ENCODE measurements around the gene FAM174B. TPM values are rescaled to one million over a fixed set of nuclear protein-coding genes. Genes with fewer than 3 reads are reported as not detected.
"Not testable (repeated sequence)": the region's sequence is repeated elsewhere in the genome, so short reads cannot be mapped to it uniquely, and the experiment has no call there.

The FAM174B gene
- total and polyA plus RNA-seq, 5 donors from 2014 or later: 4.1 to 15.1 (median 11.3) TPM

DNA sequence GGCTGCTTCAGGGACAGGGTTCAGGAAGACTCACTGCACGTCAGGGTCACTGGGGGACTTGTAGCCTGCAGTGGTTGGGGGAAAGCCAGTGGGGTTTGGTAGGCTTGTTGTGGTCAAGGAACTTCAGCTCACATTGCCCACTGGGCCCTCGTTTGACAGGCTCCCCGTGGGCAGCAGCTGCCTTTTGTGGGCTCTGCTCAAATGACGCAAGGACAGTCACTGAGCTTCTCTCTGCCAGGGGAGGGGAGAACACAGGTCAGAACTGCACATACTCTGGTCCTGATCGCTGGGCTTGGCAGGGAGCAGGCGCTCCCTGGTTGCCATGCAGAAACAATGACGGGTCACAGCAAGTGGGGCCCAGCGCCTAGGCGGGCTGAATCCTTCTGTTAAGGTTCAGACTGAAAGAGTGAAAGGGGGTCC, 45.5 kb downstream of the FAM174B start:
- Histone ChIP-seq H3K9me3 (ENCODE audit: control insufficient read depth in 2 of 2, low read length in 2 of 2) (no peaks in the 10 kb centered on the region), H3K36me3 (ENCODE audit: control insufficient read depth, insufficient read depth, low read length) (no peaks in the 10 kb centered on the region), H3K27ac (ENCODE audit: insufficient read depth, low read length, poor library complexity, severe bottlenecking) (no peak overlapping the region), H3K4me3 (ENCODE audit: low read depth, low read length) (no peak overlapping the region), H3K4me1 (ENCODE audit: control insufficient read depth, insufficient read depth, low read length, poor library complexity, severe bottlenecking) (no peaks in the 10 kb centered on the region), H3K27me3 (ENCODE audit: control insufficient read depth, insufficient read depth, low read length) (no peaks in the 10 kb centered on the region)
- Mint-ChIP-seq H3K36me3 (no peaks in the 10 kb centered on the region), H3K9me3 (peaks cover 0 to 2% (median 0%) of the 10 kb centered on the region in 7 donors), H3K4me3 (no peak overlapping the region), H3K27ac (no peak overlapping the region), H3K4me1 (no peaks in the 10 kb centered on the region), H3K27me3 (peaks cover 10% of the 10 kb centered on the region)
- DNase-seq: no peak
- ATAC-seq (ENCODE audit: low read depth in 2 of 2): no peak

GRCh38 chr15:92608866-92609700, 46.5 kb downstream of the FAM174B start:
- H3K4me3 Mint-ChIP-seq: no peak overlapping the region
- H3K9me3 Mint-ChIP-seq: peaks cover 0 to 2% (median 0%) of the 10 kb centered on the region in 7 donors
- no peaks in the 10 kb centered on the region for H3K9me3 ChIP-seq (ENCODE audit: control insufficient read depth in 2 of 2, low read length in 2 of 2)
- H3K4me1 Mint-ChIP-seq: no peaks in the 10 kb centered on the region
- ATAC-seq (ENCODE audit: low read depth in 2 of 2) (no peak), DNase-seq (no peak)
- H3K4me3 ChIP-seq (ENCODE audit: low read depth, low read length): no peak overlapping the region
- no peaks in the 10 kb centered on the region for H3K4me1 ChIP-seq (ENCODE audit: control insufficient read depth, insufficient read depth, low read length, poor library complexity, severe bottlenecking)
- no peaks in the 10 kb centered on the region for H3K36me3 Mint-ChIP-seq
- no peak overlapping the region for H3K27ac ChIP-seq (ENCODE audit: insufficient read depth, low read length, poor library complexity, severe bottlenecking)
- no peaks in the 10 kb centered on the region for H3K36me3 ChIP-seq (ENCODE audit: control insufficient read depth, insufficient read depth, low read length)
- H3K27ac Mint-ChIP-seq: no peak overlapping the region
- peaks cover 12% of the 10 kb centered on the region for H3K27me3 Mint-ChIP-seq
- H3K27me3 ChIP-seq (ENCODE audit: control insufficient read depth, insufficient read depth, low read length): no peaks in the 10 kb centered on the region

GRCh38 chr15:92606836-92607150, 48.8 kb downstream of the FAM174B start:
- H3K27ac ChIP-seq (ENCODE audit: insufficient read depth, low read length, poor library complexity, severe bottlenecking); H3K36me3 ChIP-seq (ENCODE audit: control insufficient read depth, insufficient read depth, low read length); ATAC-seq (ENCODE audit: low read depth in 2 of 2); H3K9me3 ChIP-seq (ENCODE audit: control insufficient read depth in 2 of 2, low read length in 2 of 2); H3K4me1 ChIP-seq (ENCODE audit: control insufficient read depth, insufficient read depth, low read length, poor library complexity, severe bottlenecking); H3K36me3 Mint-ChIP-seq; DNase-seq; H3K4me3 ChIP-seq (ENCODE audit: low read depth, low read length); H3K9me3 Mint-ChIP-seq; H3K4me1 Mint-ChIP-seq; H3K4me3 Mint-ChIP-seq; H3K27me3 ChIP-seq (ENCODE audit: control insufficient read depth, insufficient read depth, low read length); H3K27ac Mint-ChIP-seq: not testable (repeated sequence)
- peaks cover 12% of the 10 kb centered on the region for H3K27me3 Mint-ChIP-seq

GRCh38 chr15:92606126-92606835, 49.3 kb downstream of the FAM174B start:
- Mint-ChIP-seq H3K27me3 (peaks cover 12% of the 10 kb centered on the region), H3K4me1 (no peaks in the 10 kb centered on the region), H3K4me3 (no peak overlapping the region), H3K9me3 (peaks cover 0 to 2% (median 0%) of the 10 kb centered on the region in 7 donors), H3K36me3 (no peaks in the 10 kb centered on the region), H3K27ac (peak overlapping the region in 1 of 3 donors; percentile 52)
- Histone ChIP-seq H3K4me3 (ENCODE audit: low read depth, low read length) (no peak overlapping the region), H3K9me3 (ENCODE audit: control insufficient read depth in 2 of 2, low read length in 2 of 2) (no peaks in the 10 kb centered on the region), H3K27me3 (ENCODE audit: control insufficient read depth, insufficient read depth, low read length) (no peaks in the 10 kb centered on the region), H3K27ac (ENCODE audit: insufficient read depth, low read length, poor library complexity, severe bottlenecking) (no peak overlapping the region), H3K4me1 (ENCODE audit: control insufficient read depth, insufficient read depth, low read length, poor library complexity, severe bottlenecking) (no peaks in the 10 kb centered on the region), H3K36me3 (ENCODE audit: control insufficient read depth, insufficient read depth, low read length) (no peaks in the 10 kb centered on the region)
- ATAC-seq (ENCODE audit: low read depth in 2 of 2) (no peak), DNase-seq (no peak)

GRCh38 chr15:92605225-92605944, 50.2 kb downstream of the FAM174B start:
- Histone ChIP-seq H3K9me3 (ENCODE audit: control insufficient read depth in 2 of 2, low read length in 2 of 2) (no peaks in the 10 kb centered on the region), H3K36me3 (ENCODE audit: control insufficient read depth, insufficient read depth, low read length) (no peaks in the 10 kb centered on the region), H3K4me1 (ENCODE audit: control insufficient read depth, insufficient read depth, low read length, poor library complexity, severe bottlenecking) (no peaks in the 10 kb centered on the region), H3K27ac (ENCODE audit: insufficient read depth, low read length, poor library complexity, severe bottlenecking) (no peak overlapping the region), H3K27me3 (ENCODE audit: control insufficient read depth, insufficient read depth, low read length) (no peaks in the 10 kb centered on the region), H3K4me3 (ENCODE audit: low read depth, low read length) (no peak overlapping the region)
- Mint-ChIP-seq H3K4me3 (peak overlapping the region in 1 of 4 donors; percentile 21), H3K4me1 (no peaks in the 10 kb centered on the region), H3K36me3 (no peaks in the 10 kb centered on the region), H3K27ac (peak overlapping the region in 1 of 3 donors; percentile 52), H3K27me3 (peaks cover 12% of the 10 kb centered on the region), H3K9me3 (peaks cover 0 to 2% (median 0%) of the 10 kb centered on the region in 7 donors)
- ATAC-seq (ENCODE audit: low read depth in 2 of 2): no peak
- DNase-seq: no peak

GRCh38 chr15:92603743-92604470, 51.7 kb downstream of the FAM174B start:
- Histone ChIP-seq H3K9me3 (ENCODE audit: control insufficient read depth in 2 of 2, low read length in 2 of 2) (no peaks in the 10 kb centered on the region), H3K27me3 (ENCODE audit: control insufficient read depth, insufficient read depth, low read length) (no peaks in the 10 kb centered on the region), H3K27ac (ENCODE audit: insufficient read depth, low read length, poor library complexity, severe bottlenecking) (no peak overlapping the region), H3K4me1 (ENCODE audit: control insufficient read depth, insufficient read depth, low read length, poor library complexity, severe bottlenecking) (no peaks in the 10 kb centered on the region), H3K4me3 (ENCODE audit: low read depth, low read length) (no peak overlapping the region), H3K36me3 (ENCODE audit: control insufficient read depth, insufficient read depth, low read length) (no peaks in the 10 kb centered on the region)
- Mint-ChIP-seq H3K4me1 (no peaks in the 10 kb centered on the region), H3K27ac (no peak overlapping the region), H3K9me3 (peaks cover 0 to 2% (median 0%) of the 10 kb centered on the region in 7 donors), H3K4me3 (no peak overlapping the region), H3K36me3 (no peaks in the 10 kb centered on the region), H3K27me3 (peaks cover 12% of the 10 kb centered on the region)
- ATAC-seq (ENCODE audit: low read depth in 2 of 2) (no peak), DNase-seq (no peak)

GRCh38 chr15:92603278-92603677, 52.3 kb downstream of the FAM174B start:
- no peak for DNase-seq
- ATAC-seq (ENCODE audit: low read depth in 2 of 2): no peak
- H3K9me3 Mint-ChIP-seq: peaks cover 0 to 2% (median 0%) of the 10 kb centered on the region in 7 donors
- H3K27ac Mint-ChIP-seq: no peak overlapping the region
- H3K4me1 Mint-ChIP-seq: no peaks in the 10 kb centered on the region
- H3K27ac ChIP-seq (ENCODE audit: insufficient read depth, low read length, poor library complexity, severe bottlenecking): no peak overlapping the region
- no peak overlapping the region for H3K4me3 ChIP-seq (ENCODE audit: low read depth, low read length)
- no peaks in the 10 kb centered on the region for H3K36me3 Mint-ChIP-seq
- H3K4me1 ChIP-seq (ENCODE audit: control insufficient read depth, insufficient read depth, low read length, poor library complexity, severe bottlenecking): no peaks in the 10 kb centered on the region
- no peaks in the 10 kb centered on the region for H3K36me3 ChIP-seq (ENCODE audit: control insufficient read depth, insufficient read depth, low read length)
- H3K9me3 ChIP-seq (ENCODE audit: control insufficient read depth in 2 of 2, low read length in 2 of 2): no peaks in the 10 kb centered on the region
- H3K27me3 Mint-ChIP-seq: peaks cover 12% of the 10 kb centered on the region
- H3K4me3 Mint-ChIP-seq: no peak overlapping the region
- H3K27me3 ChIP-seq (ENCODE audit: control insufficient read depth, insufficient read depth, low read length): no peaks in the 10 kb centered on the region

All from CD4-positive, CD25-positive, alpha-beta regulatory T cell (primary cell).